Measurements from ENCODE around the gene PIK3CA.

PIK3CA gene

GRCh38 chr3:179260949-179261765 lies 113.0 kb downstream of the PIK3CA start:
- POLR2A ChIA-PET: interaction anchor here (0.8 kb wide), 1 partner anchor 113 kb away, joined by 3 read pairs; the partner anchor contains the start of gene PIK3CA
- no peak for DNase-seq (ENCODE audit: low read depth, low spot score)
- TF ChIP-seq CTCF (IDR thresholded peaks at IDR 0.05; ENCODE audit: insufficient read depth, low read length, missing control alignments): no peak
- CTCF ChIA-PET: interaction anchor here (0.6 to 1.1 kb wide), 4 partner anchors 27 to 156 kb away, joined by 3 to 4 read pairs (median 4); no protein-coding TSS in a partner anchor
- peak overlapping the region; percentile 59 for H3K4me3 ChIP-seq (ENCODE audit: low read depth, low read length)

GRCh38 chr3:179263134-179263533 lies 115.0 kb downstream of the PIK3CA start:
- ChIA-PET POLR2A (no interaction called here), CTCF (no interaction called here)
- TF ChIP-seq CTCF (IDR thresholded peaks at IDR 0.05; ENCODE audit: insufficient read depth, low read length, missing control alignments): no peak
- no peak overlapping the region for H3K4me3 ChIP-seq (ENCODE audit: low read depth, low read length)
- DNase-seq (ENCODE audit: low read depth, low spot score): no peak

- TF ChIP-seq CTCF (IDR thresholded peaks at IDR 0.05; ENCODE audit: insufficient read depth, low read length, missing control alignments): no peak
- H3K4me3 ChIP-seq (ENCODE audit: low read depth, low read length): no peak overlapping the region
- ChIA-PET POLR2A (no interaction called here), CTCF (no interaction called here)
- DNase-seq (ENCODE audit: low read depth, low spot score): no peak
Observed at GRCh38 chr3:179264449-179264848, 116.3 kb downstream of the PIK3CA start.

- TF ChIP-seq CTCF (IDR thresholded peaks at IDR 0.05; ENCODE audit: insufficient read depth, low read length, missing control alignments): no peak
- no peak for DNase-seq (ENCODE audit: low read depth, low spot score)
- ChIA-PET POLR2A (no interaction called here), CTCF (interaction anchor here (1.4 to 2.9 kb wide), 2 partner anchors 14 to 57 kb away, joined by 3 to 10 read pairs; no protein-coding TSS in a partner anchor)
- no peak overlapping the region for H3K4me3 ChIP-seq (ENCODE audit: low read depth, low read length)
Observed at GRCh38 chr3:179265092-179265491, 116.9 kb downstream of the PIK3CA start.

- ChIA-PET CTCF (interaction anchor here (1.4 to 2.9 kb wide), 3 partner anchors 14 to 56 kb away, joined by 3 to 10 read pairs (median 5); no protein-coding TSS in a partner anchor), POLR2A (no interaction called here)
Observed at GRCh38 chr3:179265875-179266274, 117.7 kb downstream of the PIK3CA start.

More at GRCh38 chr3:179265875-179266274, 117.7 kb downstream of the PIK3CA start:
- DNase-seq (ENCODE audit: low read depth, low spot score): no peak
- H3K4me3 ChIP-seq (ENCODE audit: low read depth, low read length): no peak overlapping the region
- no peak for TF ChIP-seq CTCF (IDR thresholded peaks at IDR 0.05; ENCODE audit: insufficient read depth, low read length, missing control alignments)
